GM18861 (cell line): Measurements from ENCODE around the gene ANP32A.

Experiments used
- ATAC-seq: cut with Tn5 transposase; IDR thresholded peaks from one replicate; pipeline ENCODE4 v1.9.1; 2021; ENCODE audit not compliant: unreplicated experiment

The ANP32A gene

DNA sequence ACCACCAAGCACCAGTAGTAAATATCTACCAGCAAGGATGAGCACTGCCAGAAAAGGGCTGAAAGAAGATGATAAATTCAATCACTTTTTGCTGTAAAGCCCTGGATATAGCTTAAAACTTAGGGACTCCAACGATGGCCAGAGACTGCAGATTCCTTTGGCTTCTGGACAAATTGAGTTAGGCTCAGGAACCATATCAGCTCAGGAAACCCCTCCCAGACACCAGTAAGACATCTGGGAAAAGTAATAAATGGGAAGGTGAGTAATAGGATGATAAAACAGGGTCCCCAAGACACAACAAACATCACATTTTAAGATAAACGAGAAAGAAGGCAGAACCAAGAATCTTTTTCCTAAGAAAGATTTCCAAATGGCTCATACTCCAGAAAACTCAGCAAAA is 65.0 kb downstream of the ANP32A start:
- no peak for ATAC-seq

DNA sequence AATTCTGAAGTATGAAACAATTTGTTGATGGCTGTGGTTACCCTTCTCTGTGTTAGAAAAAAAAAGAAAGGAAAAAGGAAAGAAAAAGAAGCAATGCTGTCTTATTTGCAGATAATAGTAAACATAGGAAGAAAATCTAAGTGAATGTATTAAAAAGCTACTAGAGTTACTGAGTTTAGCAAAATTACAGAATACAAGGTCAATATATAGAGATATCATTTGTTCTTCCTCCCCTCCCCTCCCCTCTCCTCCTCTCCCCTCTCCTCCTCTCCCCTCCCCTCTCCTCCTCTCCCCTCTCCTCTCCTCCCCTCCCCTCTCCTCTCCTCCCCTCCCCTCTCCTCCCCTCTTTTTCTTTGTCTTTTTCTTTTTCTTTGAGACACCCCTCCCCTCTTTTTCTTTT is 69.1 kb downstream of the ANP32A start:
- no peak for ATAC-seq

DNA sequence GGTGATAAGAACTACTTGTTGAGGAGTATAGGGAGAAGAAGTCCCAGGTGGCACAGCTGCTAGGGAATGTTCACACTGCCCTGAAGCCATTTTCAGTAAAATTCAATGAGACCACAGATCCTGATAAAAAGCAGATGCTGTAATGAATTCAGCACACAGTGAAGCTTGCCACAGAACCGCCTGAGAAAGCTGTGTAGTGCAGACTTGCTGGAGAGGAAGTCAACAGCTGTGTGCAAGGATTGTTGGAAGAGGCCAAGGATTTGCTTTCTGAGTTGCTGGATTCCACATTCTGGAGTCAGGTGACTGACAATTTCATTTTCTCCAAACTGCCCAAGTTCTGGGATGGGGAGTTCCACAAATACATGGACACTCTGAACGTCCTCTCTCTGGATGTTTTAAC is 70.9 kb downstream of the ANP32A start:
- no peak for ATAC-seq

DNA sequence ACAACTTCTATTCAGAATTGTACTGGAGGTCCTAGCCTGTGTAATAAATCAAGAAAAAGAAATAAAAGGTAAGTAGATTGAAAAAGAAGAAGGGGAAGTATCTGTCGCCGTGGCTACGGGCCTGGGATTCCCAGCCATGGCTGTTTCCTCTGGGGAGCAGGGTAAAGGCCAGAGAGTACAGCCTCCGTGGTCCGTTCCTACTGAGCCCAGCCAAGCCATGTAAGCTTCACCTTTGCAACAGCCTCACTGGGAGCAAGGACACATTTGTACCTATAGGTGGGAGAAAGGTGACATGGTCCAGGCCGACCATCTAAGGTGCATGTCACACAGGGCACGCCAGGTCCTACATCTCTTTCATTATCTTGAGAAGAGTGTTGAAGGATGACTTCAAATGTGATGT is 71.3 kb downstream of the ANP32A start:
- no peak for ATAC-seq

GRCh38 chr15:68743256-68743655 is 77.4 kb downstream of the ANP32A start:
- no peak for ATAC-seq

- ATAC-seq, result no peak
Measured at GRCh38 chr15:68739390-68740080, 81.2 kb downstream of the ANP32A start.

DNA sequence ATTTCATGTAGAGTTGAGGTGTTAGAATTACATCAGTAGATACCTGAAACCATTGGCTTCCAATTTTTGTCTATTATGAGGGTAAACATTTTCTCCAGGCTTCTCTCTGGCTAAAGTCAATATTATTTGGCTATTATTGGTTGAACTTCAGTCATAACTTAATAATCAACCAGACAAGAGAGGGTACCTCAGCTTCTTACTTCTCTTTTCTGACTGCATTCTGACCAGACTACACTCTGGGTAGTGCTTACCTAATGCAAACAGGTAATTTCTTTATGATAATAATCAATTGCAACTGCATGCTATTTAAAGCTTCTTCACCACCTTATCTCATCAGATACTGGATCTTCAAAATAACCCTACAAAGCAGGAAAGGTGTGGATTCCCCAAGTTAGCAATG is 85.1 kb downstream of the ANP32A start:
- ATAC-seq, result no peak

GRCh38 chr15:68734881-68735280 is 85.8 kb downstream of the ANP32A start:
- no peak for ATAC-seq

- no peak for ATAC-seq
Measured at GRCh38 chr15:68734352-68734751, 86.3 kb downstream of the ANP32A start.

DNA sequence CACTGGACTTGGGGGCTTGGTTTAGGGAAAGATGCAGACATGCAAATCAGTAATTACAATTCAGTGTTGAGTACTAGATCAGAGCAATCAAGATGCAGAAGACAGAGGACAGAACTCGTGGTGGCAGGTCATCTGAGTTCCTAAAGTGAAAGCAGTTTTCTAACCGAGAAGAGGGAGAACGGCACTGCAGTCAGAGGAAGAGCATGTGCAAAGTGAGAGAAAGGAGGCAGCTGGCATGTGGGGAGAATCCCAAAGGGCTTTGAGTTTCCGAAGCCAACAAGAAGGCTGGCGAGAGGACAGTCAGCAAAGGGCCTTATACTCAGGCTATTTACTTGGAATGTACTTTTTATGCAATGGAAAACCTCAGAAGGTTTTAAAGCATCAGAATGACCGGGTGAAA is 87.0 kb downstream of the ANP32A start:
- no peak for ATAC-seq

GRCh38 chr15:68732451-68732850 is 88.2 kb downstream of the ANP32A start:
- no peak for ATAC-seq

GRCh38 chr15:68730976-68731897 is 89.5 kb downstream of the ANP32A start:
- no peak for ATAC-seq

- ATAC-seq, result no peak
Measured at GRCh38 chr15:68730471-68730919, 90.2 kb downstream of the ANP32A start.

GRCh38 chr15:68729789-68730411 is 90.8 kb downstream of the ANP32A start:
- no peak for ATAC-seq
